C4-2B (cell line): ENCODE data around the gene AK4.

ENCODE experiments used
- H3K27ac ChIP-seq: fragments of 450-650 bp; 2 replicates; pipeline ENCODE4 v1.5.1; 2017
- CTCF ChIP-seq: fragments of 450-650 bp; conservative IDR thresholded peaks from 2 replicates; pipeline ENCODE4 v1.5.1; 2017; ENCODE audit warnings: mild to moderate bottlenecking
- ZFX ChIP-seq: fragments of 450-650 bp; IDR thresholded peaks from 2 replicates; pipeline ENCODE4 v1.6.1; 2017

AK4 gene

GRCh38 chr1:65165269-65165993, 17.4 kb downstream of the AK4 start:
- no peak for TF ChIP-seq CTCF
- no peak for TF ChIP-seq ZFX

GRCh38 chr1:65166572-65167305, 18.7 kb downstream of the AK4 start:
- TF ChIP-seq CTCF (no peak), ZFX (no peak)
- H3K27ac ChIP-seq, result no peak overlapping the region

More at GRCh38 chr1:65165269-65165993, 17.4 kb downstream of the AK4 start:
- H3K27ac ChIP-seq, result no peak overlapping the region

GRCh38 chr1:65167586-65168242, 19.7 kb downstream of the AK4 start:
- TF ChIP-seq CTCF (no peak), ZFX (no peak)
- H3K27ac ChIP-seq, result no peak overlapping the region

- TF ChIP-seq ZFX (no peak), CTCF (no peak)
- peak overlapping the region; percentile 13; the same call in 1 of the 2 replicates for H3K27ac ChIP-seq
These were observed 20.9 kb downstream of the AK4 start for GRCh38 chr1:65168867-65169266.

- peak overlapping the region; percentile 98 for H3K27ac ChIP-seq
- no peak; the same call in 1 of the 2 replicates for TF ChIP-seq CTCF
- no peak for TF ChIP-seq ZFX
These were observed 22.6 kb downstream of the AK4 start for GRCh38 chr1:65170511-65171142.

GRCh38 chr1:65172936-65173690, 25.1 kb downstream of the AK4 start:
- H3K27ac ChIP-seq, result no peak overlapping the region
- TF ChIP-seq ZFX, result no peak
- TF ChIP-seq CTCF, result no peak
